Panc1 (cell line): Measurements from ENCODE around the gene GSK3B. TPM values are rescaled to one million over a fixed set of nuclear protein-coding genes. Genes with fewer than 3 reads are reported as not detected.

ENCODE experiments used
- ATAC-seq: fragments of 200-7000 bp; cut with Tn5 transposase; 2 replicates; pipeline ENCODE4 v1.9.1; 2020; ENCODE audit warnings: mild to moderate bottlenecking, moderate library complexity
- BruUV-seq: library from RNA; stranded (reverse); fragments of 400-500 nt; replicated peaks from 2 replicates; lab custom pipeline; 2021; lab: Mats Ljungman, UMichigan
- CTCF ChIA-PET: fragments of 300-600 bp; sonication (Branson Sonifier 250); formaldehyde crosslinking; loops from one replicate; lab custom pipeline; 2022; ENCODE audit warnings: antibody characterized with exemption; lab: Charles Lee
- POLR2A ChIA-PET: fragments of 300-600 bp; sonication (Branson Sonifier 250); formaldehyde crosslinking; loops from one replicate; lab custom pipeline; 2022; ENCODE audit warnings: antibody characterized with exemption; lab: Charles Lee
- DNase-seq: peaks from one replicate; pipeline ENCODE4 v3.0.0-alpha.2; 2010; ENCODE audit warnings: low read depth, low spot score
- H3K27ac ChIP-seq: 2 replicates; pipeline ENCODE4 v1.5.1; 2011; ENCODE audit warnings: mild to moderate bottlenecking, low read length, inconsistent platforms
- H3K27me3 ChIP-seq: fragments of 200-500 bp; sonication (Bioruptor generic); 2 replicates; pipeline ENCODE4 v1.6.0; 2014; ENCODE audit warnings: low read length, inconsistent platforms; ENCODE audit not compliant: control insufficient read depth, insufficient read depth
- H3K36me3 ChIP-seq: fragments of 200-500 bp; sonication (Bioruptor generic); 2 replicates; pipeline ENCODE4 v1.5.1; 2014; ENCODE audit warnings: inconsistent platforms, mild to moderate bottlenecking, low read length, moderate library complexity; ENCODE audit not compliant: control insufficient read depth, insufficient read depth
- H3K4me1 ChIP-seq: 2 replicates; pipeline ENCODE4 v1.5.1; 2011; ENCODE audit warnings: inconsistent platforms, mild to moderate bottlenecking, low read length, moderate library complexity; ENCODE audit not compliant: control insufficient read depth, insufficient read depth
- H3K4me3 ChIP-seq, 2 experiments: 2 replicates each; pipeline ENCODE4 v1.5.1; 2011 to 2012; ENCODE audit warnings: low read depth in 2 of 2, low read length in 2 of 2, mild to moderate bottlenecking in 2 of 2, inconsistent platforms in 1 of 2, moderate library complexity in 1 of 2
- H3K9me3 ChIP-seq: fragments of 200-500 bp; sonication (Bioruptor generic); 2 replicates; pipeline ENCODE4 v1.5.1; 2014; ENCODE audit warnings: low read depth, mild to moderate bottlenecking, inconsistent platforms, low read length, moderate library complexity; ENCODE audit not compliant: control insufficient read depth, insufficient read depth
- POLR2AphosphoS5 ChIP-seq: IDR thresholded peaks from 2 replicates; pipeline ENCODE4 v1.6.1; 2012; ENCODE audit warnings: mild to moderate bottlenecking, low read depth, low read length, moderate library complexity
- SIN3A ChIP-seq: IDR thresholded peaks from 2 replicates; pipeline ENCODE4 v1.6.1; 2012; ENCODE audit warnings: low read depth, mild to moderate bottlenecking, low read length, moderate library complexity, borderline replicate concordance; ENCODE audit not compliant: insufficient read depth
- TCF7L2 ChIP-seq: IDR thresholded peaks from 2 replicates; pipeline ENCODE4 v1.6.1; 2011; ENCODE audit warnings: mild to moderate bottlenecking, low read depth, low read length, inconsistent platforms
- in situ Hi-C: cut with HindIII; loops from 2 replicates; pipeline ENCODE4 v1.10.0; 2016; ENCODE audit warnings: low sequenced_read_pairs, low pct_unique_long_range_greater_than_20kb
- intact Hi-C: fragments of 100-400 bp; cut with micrococcal nuclease; formaldehyde crosslinking; loops from one replicate; pipeline ENCODE4 v1.10.0; 2022; ENCODE audit not compliant: unreplicated experiment
- total RNA-seq: library from RNA; stranded (reverse); gene quantifications from one replicate; pipeline ENCODE4 v1.2.1, GENCODE V29; 2021; ENCODE audit not compliant: unreplicated experiment
- TF ChIP-seq, protein P1 (sequence below): fragments of 450-650 bp; IDR thresholded peaks from 2 replicates; pipeline ENCODE4 v1.5.1; 2017; ENCODE audit warnings: mild to moderate bottlenecking
- TF ChIP-seq, protein P2 (sequence below), 2 experiments: IDR thresholded peaks; 2 replicates each; pipeline ENCODE4 v1.6.1; 2011 to 2012; ENCODE audit warnings: low read depth in 2 of 2, control low read depth in 1 of 2, low read length in 1 of 2, mild to moderate bottlenecking in 1 of 2, moderate library complexity in 1 of 2; ENCODE audit not compliant: insufficient read depth in 1 of 2

The GSK3B gene
- total RNA-seq, 1 experiment from 2014 or later = 35.3 TPM

DNA sequence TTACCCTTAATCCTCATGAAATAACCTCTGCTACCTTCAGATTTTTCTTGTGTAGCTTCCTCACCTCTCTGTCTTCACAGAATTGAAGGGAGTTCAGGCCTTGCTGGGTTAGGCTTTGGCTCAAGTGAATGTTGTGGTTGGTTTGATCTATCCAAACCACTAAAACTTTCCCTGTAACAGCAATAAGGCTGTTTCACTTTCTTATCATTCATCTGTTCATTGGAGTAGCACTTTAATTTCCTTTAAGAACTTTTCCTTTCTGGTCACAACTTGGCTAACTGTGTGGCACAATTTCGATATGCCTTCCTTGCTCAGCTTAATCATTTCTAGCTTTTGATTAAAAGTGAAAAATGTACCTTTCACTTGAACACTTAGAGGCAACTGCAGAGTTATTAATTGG is 182.5 kb downstream of the GSK3B start:
- TF ChIP-seq, protein P1, sequence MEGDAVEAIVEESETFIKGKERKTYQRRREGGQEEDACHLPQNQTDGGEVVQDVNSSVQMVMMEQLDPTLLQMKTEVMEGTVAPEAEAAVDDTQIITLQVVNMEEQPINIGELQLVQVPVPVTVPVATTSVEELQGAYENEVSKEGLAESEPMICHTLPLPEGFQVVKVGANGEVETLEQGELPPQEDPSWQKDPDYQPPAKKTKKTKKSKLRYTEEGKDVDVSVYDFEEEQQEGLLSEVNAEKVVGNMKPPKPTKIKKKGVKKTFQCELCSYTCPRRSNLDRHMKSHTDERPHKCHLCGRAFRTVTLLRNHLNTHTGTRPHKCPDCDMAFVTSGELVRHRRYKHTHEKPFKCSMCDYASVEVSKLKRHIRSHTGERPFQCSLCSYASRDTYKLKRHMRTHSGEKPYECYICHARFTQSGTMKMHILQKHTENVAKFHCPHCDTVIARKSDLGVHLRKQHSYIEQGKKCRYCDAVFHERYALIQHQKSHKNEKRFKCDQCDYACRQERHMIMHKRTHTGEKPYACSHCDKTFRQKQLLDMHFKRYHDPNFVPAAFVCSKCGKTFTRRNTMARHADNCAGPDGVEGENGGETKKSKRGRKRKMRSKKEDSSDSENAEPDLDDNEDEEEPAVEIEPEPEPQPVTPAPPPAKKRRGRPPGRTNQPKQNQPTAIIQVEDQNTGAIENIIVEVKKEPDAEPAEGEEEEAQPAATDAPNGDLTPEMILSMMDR = no peak
- TF ChIP-seq TCF7L2 (no peak), POLR2AphosphoS5 (no peak), SIN3A (no peak)
- TF ChIP-seq, protein P2, sequence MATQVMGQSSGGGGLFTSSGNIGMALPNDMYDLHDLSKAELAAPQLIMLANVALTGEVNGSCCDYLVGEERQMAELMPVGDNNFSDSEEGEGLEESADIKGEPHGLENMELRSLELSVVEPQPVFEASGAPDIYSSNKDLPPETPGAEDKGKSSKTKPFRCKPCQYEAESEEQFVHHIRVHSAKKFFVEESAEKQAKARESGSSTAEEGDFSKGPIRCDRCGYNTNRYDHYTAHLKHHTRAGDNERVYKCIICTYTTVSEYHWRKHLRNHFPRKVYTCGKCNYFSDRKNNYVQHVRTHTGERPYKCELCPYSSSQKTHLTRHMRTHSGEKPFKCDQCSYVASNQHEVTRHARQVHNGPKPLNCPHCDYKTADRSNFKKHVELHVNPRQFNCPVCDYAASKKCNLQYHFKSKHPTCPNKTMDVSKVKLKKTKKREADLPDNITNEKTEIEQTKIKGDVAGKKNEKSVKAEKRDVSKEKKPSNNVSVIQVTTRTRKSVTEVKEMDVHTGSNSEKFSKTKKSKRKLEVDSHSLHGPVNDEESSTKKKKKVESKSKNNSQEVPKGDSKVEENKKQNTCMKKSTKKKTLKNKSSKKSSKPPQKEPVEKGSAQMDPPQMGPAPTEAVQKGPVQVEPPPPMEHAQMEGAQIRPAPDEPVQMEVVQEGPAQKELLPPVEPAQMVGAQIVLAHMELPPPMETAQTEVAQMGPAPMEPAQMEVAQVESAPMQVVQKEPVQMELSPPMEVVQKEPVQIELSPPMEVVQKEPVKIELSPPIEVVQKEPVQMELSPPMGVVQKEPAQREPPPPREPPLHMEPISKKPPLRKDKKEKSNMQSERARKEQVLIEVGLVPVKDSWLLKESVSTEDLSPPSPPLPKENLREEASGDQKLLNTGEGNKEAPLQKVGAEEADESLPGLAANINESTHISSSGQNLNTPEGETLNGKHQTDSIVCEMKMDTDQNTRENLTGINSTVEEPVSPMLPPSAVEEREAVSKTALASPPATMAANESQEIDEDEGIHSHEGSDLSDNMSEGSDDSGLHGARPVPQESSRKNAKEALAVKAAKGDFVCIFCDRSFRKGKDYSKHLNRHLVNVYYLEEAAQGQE (IDR thresholded peaks at IDR 0.05; ENCODE audit: insufficient read depth in 1 of 2, low read depth in 2 of 2, low read length in 1 of 2) = no peak
- in situ Hi-C loops = no loop called here
- ATAC-seq (no peak), DNase-seq (no peak)
- Histone ChIP-seq H3K27me3 (no peaks in the 10 kb centered on the region), H3K9me3 (no peaks in the 10 kb centered on the region), H3K27ac (no peak overlapping the region), H3K4me1 (no peaks in the 10 kb centered on the region), H3K4me3 (no peak overlapping the region), H3K36me3 (peaks cover 4% of the 10 kb centered on the region)
- intact Hi-C loops = no loop called here
- ChIA-PET CTCF (no interaction called here), POLR2A (no interaction called here)
- no TSS peak for BruUV-seq

DNA sequence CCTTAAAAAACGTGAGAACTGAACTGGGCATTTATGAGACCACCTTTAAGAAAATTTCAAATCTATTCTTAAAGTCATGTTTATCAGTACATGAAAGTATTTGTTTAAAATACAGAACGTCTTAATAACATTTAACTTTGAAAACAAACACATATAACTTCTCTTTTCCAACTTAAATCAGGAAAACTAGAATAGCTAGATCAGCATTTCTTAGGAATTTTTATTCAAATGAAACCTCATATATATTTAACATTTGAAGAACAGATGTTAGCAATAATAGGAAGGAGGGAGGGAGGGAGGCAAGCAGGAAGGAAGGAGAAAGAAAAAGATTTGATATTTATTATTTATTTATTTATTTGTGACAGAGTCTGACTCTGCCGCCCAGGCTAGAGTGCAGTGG is 192.2 kb downstream of the GSK3B start:
- in situ Hi-C loops = no loop called here
- Histone ChIP-seq H3K4me1 (no peaks in the 10 kb centered on the region), H3K4me3 (no peak overlapping the region), H3K36me3 (no peaks in the 10 kb centered on the region; the same call in 1 of the 2 replicates), H3K9me3 (no peaks in the 10 kb centered on the region), H3K27ac (no peak overlapping the region), H3K27me3 (no peaks in the 10 kb centered on the region)
- POLR2A ChIA-PET = no interaction called here
- CTCF ChIA-PET = no interaction called here
- BruUV-seq = no TSS peak
- ATAC-seq (no peak), DNase-seq (no peak)
- intact Hi-C loops = no loop called here
- TF ChIP-seq, protein P1 = no peak
- TF ChIP-seq SIN3A = no peak
- TF ChIP-seq TCF7L2 = no peak
- TF ChIP-seq, protein P2 (IDR thresholded peaks at IDR 0.05; ENCODE audit: insufficient read depth in 1 of 2, low read depth in 2 of 2, low read length in 1 of 2) = no peak
- TF ChIP-seq POLR2AphosphoS5 = no peak
